ENCODE results near the gene RNF123.

DNA sequence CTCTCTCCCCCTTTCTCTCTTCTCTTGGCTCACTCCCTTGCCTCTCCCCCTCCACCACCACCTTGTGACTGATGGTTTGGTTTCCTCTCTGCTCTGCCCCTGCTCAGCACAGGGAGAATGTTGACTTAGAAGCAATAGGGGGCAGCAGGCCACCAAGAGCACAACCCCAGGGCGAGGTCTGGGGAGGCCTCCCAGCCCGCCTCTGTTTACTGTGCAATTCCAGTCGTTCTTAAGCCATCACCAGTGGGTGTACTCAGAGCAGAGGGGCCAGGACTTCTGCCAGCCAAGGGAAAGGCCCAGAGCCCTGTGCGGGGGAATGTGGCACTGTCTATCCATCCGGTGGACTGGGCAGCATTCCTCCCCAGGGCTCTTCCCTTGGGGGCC is 21.0 kb upstream of the RNF123 start:
- TF ChIP-seq EZH2 (IDR thresholded peaks at IDR 0.05; ENCODE audit: insufficient read depth, poor library complexity, severe bottlenecking): no peak
- no peak for TF ChIP-seq EZH2phosphoT487 (IDR thresholded peaks at IDR 0.05; ENCODE audit: insufficient read depth, low read depth)
